Pancreas (tissue), 10 donors: Measurements from ENCODE around the gene ERBB4. TPM values are rescaled to one million over a fixed set of nuclear protein-coding genes. Genes with fewer than 3 reads are reported as not detected.
"Not testable (repeated sequence)": the region's sequence is repeated elsewhere in the genome, so short reads cannot be mapped to it uniquely, and the experiment has no call there.

Experiments
- ATAC-seq, 4 donors: fragments of 200-7000 bp; cut with Tn5 transposase; one replicate each; pipeline versions ENCODE4 v1.8.0 to v1.9.1; 2020; ENCODE audit warnings: mild to moderate bottlenecking in 4 of 4, moderate library complexity in 4 of 4
- DNase-seq, 6 donors: peaks; one replicate each; pipeline ENCODE4 v3.0.0-alpha.2; 2020
- FAIRE-seq: peaks from 2 replicates; lab custom pipeline; 2012; peaks lifted over from hg19 to GRCh38; lab: Jason Lieb, UNC
- H3K27ac ChIP-seq, 4 donors: fragments of 200-600 bp; sonication (generic); 1 replicate in 3 of 4; 2 replicates in 1 of 4; pipeline versions ENCODE4 v1.5.0 to v1.8.0; 2020
- H3K27me3 ChIP-seq, 4 donors: fragments of 200-600 bp; one replicate each; pipeline ENCODE4 v1.8.0; 2021
- H3K36me3 ChIP-seq, 3 donors: fragments of 200-600 bp; sonication (generic) in 1 of 3; one replicate each; pipeline versions ENCODE4 v1.5.0 to v1.8.0; 2020 to 2021
- H3K4me1 ChIP-seq, 3 donors: fragments of 200-600 bp; one replicate each; pipeline ENCODE4 v1.8.0; 2021
- H3K4me3 ChIP-seq, 4 donors: fragments of 200-600 bp; sonication (generic) in 2 of 4; one replicate each; pipeline versions ENCODE4 v1.5.0 to v1.8.0; 2020 to 2021
- H3K9me3 ChIP-seq, 4 donors: fragments of 200-600 bp; one replicate each; pipeline ENCODE4 v1.8.0; 2021
- CTCF ChIP-seq, 4 donors: fragments of 200-600 bp; sonication (generic) in 3 of 4; IDR thresholded peaks; one replicate each; pipeline versions ENCODE4 v1.5.0 to v1.8.0; 2021; ENCODE audit warnings: antibody characterized with exemption in 4 of 4
- WGBS, 2 donors: extraction: QIAGEN DNeasy Blood & Tissue Kit; methylation state at CpG; one replicate each; pipeline ENCODE4 v1.1.7; 2013; 5-methylcytosine and 5-hydroxymethylcytosine counted together
- intact Hi-C, 3 donors: fragments of 100-400 bp; cut with DNase I; formaldehyde crosslinking; loops; one replicate each; pipeline versions ENCODE4 v1.11.1 to v1.14.2; 2022
- polyA plus RNA-seq, 2 donors: library from polyadenylated mRNA; stranded (reverse); fragments of 200-250 nt; gene quantifications; one replicate each; pipeline ENCODE4 v1.2.3, GENCODE V29; 2013
- total RNA-seq, 6 donors: library from RNA; stranded (reverse); fragmentation: NEBNext Ultra II Directional in 4 of 6; extraction: Animal tissue kit (Norgen Biotek cat#: 25700) in 4 of 6; gene quantifications; one replicate each; pipeline versions ENCODE4 v1.2.1 to v1.2.4, GENCODE V29; 2021 to 2023
- donor health status: healthy with polysubstance abuse.
- donor health status: DM: no; HTN: no; CAD: no; lungs with moderate emphysema.
- donor health status: DM: no; HTN: no; CAD: no.
- donor health status: control.
- donor health status: control.
- donor health status: Bipolar disorder and iron deficiency.
- donor health status: DM: yes; HTN: yes; CAD: no.
- donor health status: DM: no; HTN: no; CAD: no.
- donor health status: DM: no; HTN: no; CAD: no.
- donor health status: DM: yes; HTN: yes; CAD: no.

Gene ERBB4
- total and polyA plus RNA-seq, 8 donors: 0.30 to 5.0 (median 3.3) TPM

GRCh38 chr2:212112401-212112800 lies 426.2 kb downstream of the ERBB4 start:
- 83 to 86% methylated on average over 3 of the region's 3 CpGs for WGBS, 2 donors
- Histone ChIP-seq H3K27ac (no peak overlapping the region), H3K4me3 (no peak overlapping the region), H3K36me3 (no peaks in the 10 kb centered on the region), H3K27me3 (no peaks in the 10 kb centered on the region), H3K9me3 (no peaks in the 10 kb centered on the region), H3K4me1 (no peaks in the 10 kb centered on the region)
- ATAC-seq: no peak
- no peak for TF ChIP-seq CTCF (IDR thresholded peaks at IDR 0.05)
- intact Hi-C loops: no loop called here
- no peak for FAIRE-seq
- no peak for DNase-seq

GRCh38 chr2:212109792-212110680 lies 428.6 kb downstream of the ERBB4 start:
- Histone ChIP-seq H3K27ac (no peak overlapping the region), H3K9me3 (no peaks in the 10 kb centered on the region), H3K36me3 (no peaks in the 10 kb centered on the region), H3K27me3 (no peaks in the 10 kb centered on the region), H3K4me3 (no peak overlapping the region), H3K4me1 (no peaks in the 10 kb centered on the region)
- DNase-seq: no peak
- intact Hi-C loops: no loop called here
- 59 to 64% methylated on average over 7 of the region's 7 CpGs for WGBS, 2 donors
- no peak for ATAC-seq
- FAIRE-seq: no peak
- no peak for TF ChIP-seq CTCF (IDR thresholded peaks at IDR 0.05)

GRCh38 chr2:212109217-212109616 lies 429.4 kb downstream of the ERBB4 start:
- no peaks in the 10 kb centered on the region for H3K27me3 ChIP-seq
- no peaks in the 10 kb centered on the region for H3K9me3 ChIP-seq
- 95 to 100% methylated on average over 1 of the region's 1 CpG for WGBS, 2 donors
- FAIRE-seq (no peak), DNase-seq (no peak), ATAC-seq (no peak)
- no peak overlapping the region for H3K4me3 ChIP-seq
- no peak overlapping the region for H3K27ac ChIP-seq
- H3K36me3 ChIP-seq: no peaks in the 10 kb centered on the region
- no peaks in the 10 kb centered on the region for H3K4me1 ChIP-seq
- TF ChIP-seq CTCF (IDR thresholded peaks at IDR 0.05): no peak
- intact Hi-C loops: no loop called here

GRCh38 chr2:212107989-212108388 lies 430.6 kb downstream of the ERBB4 start:
- H3K27ac ChIP-seq: no peak overlapping the region
- no peak overlapping the region for H3K4me3 ChIP-seq
- H3K27me3 ChIP-seq: no peaks in the 10 kb centered on the region
- H3K9me3 ChIP-seq: no peaks in the 10 kb centered on the region
- H3K36me3 ChIP-seq: no peaks in the 10 kb centered on the region
- ATAC-seq: no peak
- no peak for FAIRE-seq
- TF ChIP-seq CTCF (IDR thresholded peaks at IDR 0.05): no peak
- DNase-seq: no peak
- H3K4me1 ChIP-seq: no peaks in the 10 kb centered on the region
- intact Hi-C loops: no loop called here
- WGBS, 2 donors: 57 to 64% methylated on average over 2 of the region's 2 CpGs

- Histone ChIP-seq H3K4me3 (no peak overlapping the region), H3K27me3 (no peaks in the 10 kb centered on the region), H3K9me3 (no peaks in the 10 kb centered on the region), H3K36me3 (no peaks in the 10 kb centered on the region), H3K27ac (no peak overlapping the region), H3K4me1 (no peaks in the 10 kb centered on the region)
- TF ChIP-seq CTCF (IDR thresholded peaks at IDR 0.05): no peak
- FAIRE-seq (no peak), ATAC-seq (no peak), DNase-seq (peak in 1 of 6 donors; percentile 36)
- 70 to 86% methylated on average over 2 of the region's 2 CpGs for WGBS, 2 donors
- intact Hi-C loops: no loop called here
These were observed 431.6 kb downstream of the ERBB4 start for GRCh38 chr2:212107014-212107413.

GRCh38 chr2:212106536-212106935 lies 432.1 kb downstream of the ERBB4 start:
- ATAC-seq, H3K36me3 ChIP-seq, H3K4me3 ChIP-seq, H3K27ac ChIP-seq, FAIRE-seq, H3K9me3 ChIP-seq, DNase-seq, H3K4me1 ChIP-seq, intact Hi-C loops, H3K27me3 ChIP-seq: not testable (repeated sequence)
